CD4-positive, alpha-beta T cell (primary cell): ENCODE measurements around the gene PCSK4. TPM values are rescaled to one million over a fixed set of nuclear protein-coding genes. Genes with fewer than 3 reads are reported as not detected.

Source experiments
- ATAC-seq: fragments of 200-7000 bp; cut with Tn5 transposase; one replicate; pipeline ENCODE4 v1.10.0; 2022; ENCODE audit warnings: mild to moderate bottlenecking; ENCODE audit not compliant: poor library complexity
- CTCF ChIA-PET: fragments of 350-600 bp; sonication (Branson Sonifier 250); formaldehyde crosslinking; loops from one replicate; lab custom pipeline; 2021; ENCODE audit warnings: antibody characterized with exemption, inconsistent platforms; lab: Charles Lee
- POLR2A ChIA-PET: fragments of 350-600 bp; sonication (Branson Sonifier 250); formaldehyde crosslinking; loops from one replicate; lab custom pipeline; 2021; ENCODE audit warnings: antibody characterized with exemption, inconsistent platforms; lab: Charles Lee
- DNase-seq, 14 experiments: peaks; one replicate each; pipeline ENCODE4 v3.0.0-alpha.2; 2013 to 2020; ENCODE audit warnings: mixed read lengths in 2 of 14
- H3K27ac ChIP-seq, 2 donors: one replicate each; pipeline versions ENCODE4 v1.5.1 to v1.7.0; 2013; ENCODE audit warnings: low read length in 2 of 2, low read depth in 1 of 2, mild to moderate bottlenecking in 1 of 2
- H3K27me3 ChIP-seq, 2 experiments: 1 replicate in 1 of 2; 2 replicates in 1 of 2; pipeline versions ENCODE4 v1.6.1 to v1.7.0; 2013; ENCODE audit warnings: low read length in 2 of 2, control low read depth in 1 of 2, mild to moderate bottlenecking in 1 of 2, moderate library complexity in 1 of 2; ENCODE audit not compliant: insufficient read depth in 2 of 2, control insufficient read depth in 1 of 2
- H3K36me3 ChIP-seq: one replicate; pipeline ENCODE4 v1.6.1; 2013; ENCODE audit warnings: low read length, control low read depth; ENCODE audit not compliant: insufficient read depth
- H3K4me1 ChIP-seq: one replicate; pipeline ENCODE4 v1.6.1; 2013; ENCODE audit warnings: low read length, control low read depth; ENCODE audit not compliant: insufficient read depth
- H3K4me3 ChIP-seq: one replicate; pipeline ENCODE4 v1.5.1; 2013; ENCODE audit warnings: mild to moderate bottlenecking, low read length, moderate library complexity
- H3K9me3 ChIP-seq, 2 experiments: 1 replicate in 1 of 2; 2 replicates in 1 of 2; pipeline versions ENCODE4 v1.6.1 to v1.7.0; 2013; ENCODE audit warnings: low read length in 2 of 2, mild to moderate bottlenecking in 2 of 2, control low read depth in 1 of 2, moderate library complexity in 1 of 2; ENCODE audit not compliant: control insufficient read depth in 1 of 2, insufficient read depth in 1 of 2
- H3K27ac Mint-ChIP-seq: one replicate; pipeline ENCODE4 v1.8.0; 2020; ENCODE audit warnings: mixed read lengths
- H3K27me3 Mint-ChIP-seq: one replicate; pipeline ENCODE4 v1.8.0; 2021; ENCODE audit warnings: mixed read lengths
- H3K36me3 Mint-ChIP-seq: one replicate; pipeline ENCODE4 v1.8.0; 2021; ENCODE audit warnings: low read depth, mixed read lengths
- H3K4me1 Mint-ChIP-seq: one replicate; pipeline ENCODE4 v1.8.0; 2021; ENCODE audit warnings: low read depth, mixed read lengths
- H3K4me3 Mint-ChIP-seq: one replicate; pipeline ENCODE4 v1.8.0; 2020; ENCODE audit warnings: mild to moderate bottlenecking, mixed read lengths
- H3K9me3 Mint-ChIP-seq: one replicate; pipeline ENCODE4 v1.8.0; 2020; ENCODE audit warnings: mixed read lengths
- CTCF ChIP-seq: fragments of 200-600 bp; IDR thresholded peaks from one replicate; pipeline ENCODE4 v1.8.0; 2022; ENCODE audit warnings: antibody characterized with exemption, mild to moderate bottlenecking
- intact Hi-C, 2 experiments: fragments of 100-400 bp; cut with DNase I in 1 of 2; cut with micrococcal nuclease in 1 of 2; formaldehyde crosslinking; loops; one replicate each; pipeline versions ENCODE4 v1.15.1 to v1.9.0; 2023 to 2025; cut with DNase I, micrococcal nuclease
- total RNA-seq, 174 experiments: library from RNA in 2 of 174; stranded (reverse) in 2 of 174; gene quantifications; one replicate each; pipeline ENCODE4 v1.2.3 and lab custom pipeline; 2021 to 2026

PCSK4 gene
- total RNA-seq, 2 experiments from 2014 or later, result 4.2 to 5.2 TPM

GRCh38 chr19:1470055-1470304 is 20.2 kb downstream of the PCSK4 start:
- POLR2A ChIA-PET, result interaction anchor here (1.0 to 3.9 kb wide), 4 partner anchors 9 to 24 kb away, joined by 3 to 12 read pairs (median 8); partner anchors contain the start of genes C19orf25 and REEP6
- H3K27ac Mint-ChIP-seq, result no peak overlapping the region
- peaks cover 0 to 16% of the 10 kb centered on the region in 2 experiments for H3K9me3 ChIP-seq
- peaks cover 11% of the 10 kb centered on the region for H3K4me1 Mint-ChIP-seq
- CTCF ChIA-PET, result interaction anchor here (1.8 to 2.1 kb wide), 2 partner anchors 21 to 25 kb away, joined by 9 to 16 read pairs; partner anchors contain the start of gene REEP6
- ATAC-seq (no peak), DNase-seq (no peak)
- H3K27me3 Mint-ChIP-seq, result no peaks in the 10 kb centered on the region
- H3K9me3 Mint-ChIP-seq, result no peaks in the 10 kb centered on the region
- peaks cover 67% of the 10 kb centered on the region for H3K4me1 ChIP-seq
- peaks cover 18 to 29% of the 10 kb centered on the region in 2 experiments for H3K27me3 ChIP-seq
- H3K4me3 ChIP-seq, result peak overlapping the region; percentile 62
- no peak for TF ChIP-seq CTCF
- H3K4me3 Mint-ChIP-seq, result peak overlapping the region; percentile 68
- intact Hi-C loops, result loop anchor here (1.0 to 10.0 kb wide), 4 partner anchors 9 to 195 kb away; partner anchors contain the start of genes C19orf25 (in 1 of the 2), FAM174C (in 1 of the 2), PCSK4 (in 1 of the 2) and REEP6 (in 1 of the 2)
- H3K27ac ChIP-seq, result no peak overlapping the region
- H3K36me3 ChIP-seq, result no peaks in the 10 kb centered on the region
- H3K36me3 Mint-ChIP-seq, result peaks cover 5% of the 10 kb centered on the region

GRCh38 chr19:1469255-1470054 is 20.7 kb downstream of the PCSK4 start:
- ATAC-seq (peak; percentile 37), DNase-seq (peak in 6 of 14 experiments; percentile 28 to 65 (median 38))
- Mint-ChIP-seq H3K4me1 (peaks cover 11% of the 10 kb centered on the region), H3K4me3 (no peak overlapping the region), H3K9me3 (no peaks in the 10 kb centered on the region), H3K27me3 (no peaks in the 10 kb centered on the region), H3K36me3 (peaks cover 3% of the 10 kb centered on the region), H3K27ac (no peak overlapping the region)
- H3K4me3 ChIP-seq, result peak overlapping the region; percentile 62
- H3K36me3 ChIP-seq, result no peaks in the 10 kb centered on the region
- H3K27ac ChIP-seq, result no peak overlapping the region
- peaks cover 67% of the 10 kb centered on the region for H3K4me1 ChIP-seq
- no peak for TF ChIP-seq CTCF
- intact Hi-C loops, result loop anchor here (1.0 to 10.0 kb wide), 4 partner anchors 10 to 195 kb away; partner anchors contain the start of genes C19orf25 (in 1 of the 2), FAM174C (in 1 of the 2), PCSK4 (in 1 of the 2) and REEP6 (in 1 of the 2)
- peaks cover 0 to 16% of the 10 kb centered on the region in 2 experiments for H3K9me3 ChIP-seq
- peaks cover 18 to 29% of the 10 kb centered on the region in 2 experiments for H3K27me3 ChIP-seq
- CTCF ChIA-PET, result interaction anchor here (0.5 kb wide), 1 partner anchor 25 kb away, joined by 4 read pairs; no protein-coding TSS in a partner anchor
- POLR2A ChIA-PET, result interaction anchor here (0.7 to 3.9 kb wide), 8 partner anchors 12 to 673 kb away, joined by 3 to 12 read pairs (median 4); partner anchors contain the start of gene REEP6

GRCh38 chr19:1468821-1469254 is 21.3 kb downstream of the PCSK4 start:
- Mint-ChIP-seq H3K27me3 (no peaks in the 10 kb centered on the region), H3K4me3 (peak overlapping the region; percentile 25), H3K36me3 (no peaks in the 10 kb centered on the region), H3K27ac (no peak overlapping the region), H3K9me3 (no peaks in the 10 kb centered on the region), H3K4me1 (peaks cover 11% of the 10 kb centered on the region)
- Histone ChIP-seq H3K4me3 (no peak overlapping the region), H3K27ac (no peak overlapping the region), H3K4me1 (peaks cover 67% of the 10 kb centered on the region), H3K36me3 (no peaks in the 10 kb centered on the region), H3K27me3 (peaks cover 18 to 29% of the 10 kb centered on the region in 2 experiments), H3K9me3 (peaks cover 0 to 16% of the 10 kb centered on the region in 2 experiments)
- intact Hi-C loops, result no loop called here
- TF ChIP-seq CTCF, result no peak
- ATAC-seq (no peak), DNase-seq (peak in 3 of 14 experiments; percentile 29 to 45 (median 35))
- POLR2A ChIA-PET, result interaction anchor here (0.7 to 3.9 kb wide), 8 partner anchors 11 to 672 kb away, joined by 3 to 12 read pairs (median 4); partner anchors contain the start of gene REEP6
- CTCF ChIA-PET, result no interaction called here
